CD4-positive, alpha-beta T cell treated with Interleukin-17A for 1 hour (primary cell): ENCODE measurements around the gene SLC35G6.
"Not testable (repeated sequence)": the region's sequence is repeated elsewhere in the genome, so short reads cannot be mapped to it uniquely, and the experiment has no call there.

ENCODE experiments used
- DNase-seq: peaks from one replicate; pipeline ENCODE4 v3.0.0-alpha.2; 2020

The SLC35G6 gene

DNA sequence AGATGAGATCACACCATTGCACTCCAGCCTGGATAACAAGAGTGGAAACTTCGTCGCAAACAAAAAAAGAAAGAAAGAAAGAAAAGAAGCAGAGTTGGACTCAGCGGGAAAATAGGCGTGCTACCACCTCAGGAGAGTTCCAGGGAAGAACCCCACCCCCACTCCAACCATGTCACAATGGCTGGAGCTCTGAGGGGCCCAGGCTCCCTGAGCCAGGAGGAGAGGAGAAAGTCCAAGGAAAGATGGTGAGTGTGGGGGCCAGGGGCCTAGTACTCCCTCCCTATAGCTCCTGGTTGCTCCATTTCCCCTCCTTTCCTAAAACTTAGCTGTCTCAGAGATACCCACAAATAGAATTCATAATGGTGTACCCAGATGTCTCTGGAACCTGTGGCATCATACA lies at the start of gene SLC35G6:
Gene SLC35G6 (plus strand): TSS at position 172 of the 400 bp plus-strand sequence. CDS start 71 bp downstream, at position 243.
- DNase-seq: not testable (repeated sequence)

DNA sequence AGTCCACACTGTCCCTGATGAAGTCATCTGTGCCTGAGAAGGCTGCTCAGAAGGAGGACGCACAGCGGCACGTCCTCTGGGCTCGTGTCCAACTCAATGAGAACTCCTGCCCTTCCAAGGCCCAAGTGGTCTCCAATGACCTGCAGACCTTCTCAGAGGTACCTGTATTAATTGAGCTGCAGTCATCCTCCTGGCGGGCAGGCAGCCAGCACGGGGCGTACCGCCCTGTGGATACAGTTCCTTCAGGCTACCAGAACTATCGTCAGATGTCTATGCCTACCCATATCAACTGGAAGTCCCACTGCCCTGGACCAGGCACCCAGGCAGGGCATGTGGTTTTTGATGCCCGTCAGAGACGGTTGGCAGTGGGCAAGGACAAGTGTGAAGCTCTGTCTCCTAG lies 49.0 kb upstream of the SLC35G6 start:
- no peak for DNase-seq

DNA sequence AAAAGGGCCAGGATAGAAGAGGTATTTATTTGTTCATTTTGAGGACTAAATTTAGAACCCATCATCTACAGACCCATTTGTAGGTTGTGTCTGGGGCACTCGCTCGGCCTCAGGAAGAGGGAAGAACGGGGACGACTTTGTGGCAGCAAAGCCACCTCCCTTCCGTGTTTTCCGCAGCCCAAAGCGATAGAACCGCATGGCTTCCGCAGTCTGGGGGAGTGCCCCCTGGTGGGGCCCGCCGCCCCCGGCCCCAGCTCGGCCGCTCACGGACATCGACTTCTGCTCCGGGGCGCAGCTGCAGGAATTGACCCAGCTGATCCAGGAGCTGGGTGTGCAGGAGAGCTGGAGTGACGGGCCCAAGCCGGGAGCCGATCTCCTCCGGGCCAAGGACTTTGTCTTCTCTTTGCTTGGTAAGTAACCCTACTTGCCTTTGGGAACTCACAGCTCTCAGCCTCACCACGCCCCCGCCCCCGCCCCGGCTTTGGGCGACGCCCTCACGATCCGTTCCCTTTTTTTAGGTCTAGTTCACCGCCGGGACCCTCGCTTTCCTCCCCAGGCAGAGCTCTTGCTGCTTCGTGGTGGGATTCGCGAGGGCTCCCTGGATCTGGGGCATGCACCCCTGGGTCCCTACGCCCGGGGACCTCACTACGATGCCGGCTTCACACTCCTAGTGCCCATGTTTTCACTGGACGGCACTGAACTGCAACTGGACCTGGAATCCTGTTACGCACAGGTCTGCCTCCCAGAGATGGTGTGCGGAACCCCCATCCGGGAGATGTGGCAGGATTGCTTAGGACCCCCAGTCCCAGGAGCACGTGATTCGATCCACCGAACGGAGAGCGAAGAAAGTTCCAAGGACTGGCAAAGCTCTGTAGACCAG lies 45.3 kb upstream of the SLC35G6 start:
- DNase-seq: peak; percentile 61

DNA sequence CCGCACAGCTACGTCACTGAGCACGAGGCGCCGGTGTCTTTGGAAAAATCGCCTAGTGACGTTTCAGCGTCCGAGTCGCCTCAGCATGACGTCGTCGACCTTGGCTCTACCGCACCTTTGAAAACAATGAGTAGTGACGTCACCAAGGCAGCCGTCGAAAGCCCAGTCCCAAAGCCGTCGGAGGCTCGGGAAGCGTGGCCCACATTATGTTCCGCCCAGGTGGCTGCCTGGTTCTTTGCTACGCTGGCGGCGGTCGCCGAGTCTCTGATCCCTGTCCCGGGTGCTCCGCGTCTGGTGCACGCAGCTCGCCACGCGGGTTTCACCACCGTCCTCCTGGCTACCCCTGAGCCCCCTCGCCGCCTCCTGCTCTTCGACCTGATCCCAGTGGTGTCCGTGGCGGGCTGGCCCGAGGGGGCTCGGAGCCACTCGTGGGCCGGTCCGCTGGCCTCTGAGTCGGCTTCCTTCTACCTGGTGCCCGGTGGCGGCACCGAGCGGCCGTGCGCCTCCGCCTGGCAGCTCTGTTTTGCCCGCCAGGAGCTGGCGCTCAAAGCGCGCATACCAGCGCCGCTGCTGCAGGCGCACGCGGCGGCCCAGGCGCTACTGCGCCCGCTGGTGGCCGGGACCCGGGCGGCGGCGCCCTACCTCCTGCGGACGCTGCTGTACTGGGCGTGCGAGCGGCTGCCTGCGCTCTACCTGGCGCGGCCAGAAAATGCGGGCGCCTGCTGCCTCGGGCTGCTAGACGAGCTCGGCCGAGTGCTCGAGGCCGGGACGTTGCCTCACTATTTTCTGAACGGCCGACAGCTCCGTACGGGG lies 44.5 kb upstream of the SLC35G6 start:
- DNase-seq: peak; percentile 83

DNA sequence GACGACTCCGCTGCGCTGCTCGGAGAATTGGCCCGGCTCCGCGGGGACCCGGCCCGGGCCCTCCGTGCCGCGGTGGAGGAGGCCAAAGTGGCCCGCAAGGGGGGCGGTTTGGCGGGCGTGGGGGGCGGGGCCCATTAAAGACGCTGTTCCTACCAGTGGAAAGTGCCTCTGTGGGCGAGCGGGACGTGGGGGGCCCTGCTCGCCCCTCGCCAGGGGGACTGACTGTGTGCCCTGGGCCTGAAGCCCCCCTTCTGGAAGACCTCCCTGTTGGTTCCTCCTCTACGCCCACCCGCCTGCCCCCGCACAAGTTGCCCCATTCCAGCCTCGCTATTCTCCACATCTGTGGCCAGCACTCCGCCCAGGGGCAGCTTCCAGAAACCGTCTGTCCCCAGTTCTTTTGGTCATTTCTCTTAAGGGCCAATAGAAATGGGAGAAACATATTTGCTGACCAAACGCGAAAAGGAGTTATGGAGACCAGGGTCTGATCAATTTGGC lies 43.8 kb upstream of the SLC35G6 start:
- no peak for DNase-seq

DNA sequence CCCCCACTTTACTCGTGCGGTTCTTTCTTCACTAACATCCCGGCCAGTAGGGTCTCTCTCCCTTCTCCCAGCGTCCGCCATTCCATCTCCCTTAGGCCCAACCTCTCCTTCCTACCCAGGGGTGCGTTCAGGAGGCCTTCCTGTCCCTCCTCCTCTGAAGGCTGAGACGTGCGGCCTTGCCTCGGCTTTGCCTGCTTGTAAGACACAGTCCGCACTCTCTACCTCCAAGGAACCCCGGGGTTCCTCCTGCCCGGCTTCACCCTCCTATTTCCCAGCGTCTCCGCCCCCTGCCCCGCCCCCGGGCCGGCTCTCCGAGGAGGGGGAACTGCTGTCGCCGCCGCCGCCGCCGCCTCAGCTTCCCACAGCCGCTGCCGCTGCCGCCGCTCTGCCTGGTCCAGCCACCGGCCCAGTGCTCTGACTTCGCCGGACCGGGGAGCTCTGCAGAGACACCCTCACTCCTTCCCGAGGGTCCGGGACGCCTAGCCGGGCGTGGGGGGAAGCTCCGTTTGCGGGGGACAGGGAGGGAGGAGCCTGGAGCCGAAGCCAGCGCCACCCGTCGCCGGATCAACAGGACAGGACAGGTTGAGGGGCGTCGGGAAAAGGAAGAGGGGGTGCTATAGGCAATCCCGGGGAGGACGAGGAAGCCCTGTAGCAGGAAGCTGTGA lies 43.2 kb upstream of the SLC35G6 start:
- DNase-seq: peak; percentile 54

DNA sequence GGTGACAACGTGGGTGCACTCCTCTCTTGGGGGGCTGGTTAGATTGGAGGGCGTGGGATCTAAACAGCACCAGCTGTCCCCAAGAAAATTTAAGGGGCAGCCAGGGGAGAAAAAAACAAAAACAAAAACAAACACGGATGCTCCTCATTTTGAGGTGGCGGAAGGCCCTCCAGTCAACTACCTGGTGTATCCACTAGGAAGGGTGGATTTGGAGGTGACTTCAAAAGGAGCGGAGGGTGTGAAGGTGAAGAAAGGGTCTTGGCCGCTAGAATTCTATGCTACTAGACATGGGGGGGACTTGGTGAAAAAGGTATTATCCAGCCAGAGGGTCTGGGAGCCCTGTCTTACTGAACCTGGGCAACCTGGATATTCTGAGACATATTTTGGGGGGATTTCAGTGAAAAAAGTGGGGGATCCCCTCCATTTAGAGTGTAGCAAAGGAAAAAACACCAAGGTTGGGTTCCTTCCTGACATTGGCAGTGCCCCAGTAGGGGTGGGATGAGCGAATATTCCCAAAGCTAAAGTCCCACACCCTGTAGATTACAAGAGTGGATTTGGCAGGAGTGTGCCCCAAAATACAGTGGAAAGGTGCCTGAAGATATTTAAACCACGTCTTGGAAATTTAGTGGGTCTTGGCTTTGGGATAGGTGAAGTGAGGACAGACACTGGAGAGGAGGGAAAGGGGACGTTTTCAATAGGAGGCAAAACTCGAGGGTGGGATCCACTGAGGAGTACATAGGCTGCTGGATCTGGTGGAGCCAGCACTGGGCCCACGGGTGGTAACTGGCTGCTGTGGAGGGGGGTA lies 42.4 kb upstream of the SLC35G6 start:
- no peak for DNase-seq

DNA sequence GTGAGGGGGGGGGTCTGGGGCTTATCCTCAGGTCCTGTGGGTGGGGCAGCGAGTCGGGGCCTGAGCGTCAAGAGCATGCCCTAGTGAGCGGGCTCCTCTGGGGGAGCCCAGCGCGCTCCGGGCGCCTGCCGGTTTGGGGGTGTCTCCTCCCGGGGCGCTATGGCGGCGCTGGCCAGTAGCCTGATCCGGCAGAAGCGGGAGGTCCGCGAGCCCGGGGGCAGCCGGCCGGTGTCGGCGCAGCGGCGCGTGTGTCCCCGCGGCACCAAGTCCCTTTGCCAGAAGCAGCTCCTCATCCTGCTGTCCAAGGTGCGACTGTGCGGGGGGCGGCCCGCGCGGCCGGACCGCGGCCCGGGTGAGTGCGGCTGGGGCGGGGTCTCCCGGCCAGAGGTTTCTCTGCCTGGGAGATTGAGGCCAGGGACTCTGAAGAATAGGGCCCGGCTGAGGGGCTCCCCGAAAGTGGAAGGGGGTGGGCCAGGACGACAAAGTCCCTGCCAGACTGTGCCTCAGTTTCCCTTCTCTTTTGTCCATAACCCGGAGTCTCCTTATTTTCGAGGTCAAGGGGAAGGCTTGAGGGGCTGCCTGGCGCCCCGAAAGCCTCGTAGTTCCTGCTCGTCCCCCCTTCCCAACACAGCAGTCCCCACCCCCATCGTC lies 41.7 kb upstream of the SLC35G6 start, which contains the start of gene FGF11:
Gene FGF11 (plus strand): TSS at position 51 of the 651 bp plus-strand sequence. CDS start 109 bp downstream, at position 160.
- DNase-seq: no peak

DNA sequence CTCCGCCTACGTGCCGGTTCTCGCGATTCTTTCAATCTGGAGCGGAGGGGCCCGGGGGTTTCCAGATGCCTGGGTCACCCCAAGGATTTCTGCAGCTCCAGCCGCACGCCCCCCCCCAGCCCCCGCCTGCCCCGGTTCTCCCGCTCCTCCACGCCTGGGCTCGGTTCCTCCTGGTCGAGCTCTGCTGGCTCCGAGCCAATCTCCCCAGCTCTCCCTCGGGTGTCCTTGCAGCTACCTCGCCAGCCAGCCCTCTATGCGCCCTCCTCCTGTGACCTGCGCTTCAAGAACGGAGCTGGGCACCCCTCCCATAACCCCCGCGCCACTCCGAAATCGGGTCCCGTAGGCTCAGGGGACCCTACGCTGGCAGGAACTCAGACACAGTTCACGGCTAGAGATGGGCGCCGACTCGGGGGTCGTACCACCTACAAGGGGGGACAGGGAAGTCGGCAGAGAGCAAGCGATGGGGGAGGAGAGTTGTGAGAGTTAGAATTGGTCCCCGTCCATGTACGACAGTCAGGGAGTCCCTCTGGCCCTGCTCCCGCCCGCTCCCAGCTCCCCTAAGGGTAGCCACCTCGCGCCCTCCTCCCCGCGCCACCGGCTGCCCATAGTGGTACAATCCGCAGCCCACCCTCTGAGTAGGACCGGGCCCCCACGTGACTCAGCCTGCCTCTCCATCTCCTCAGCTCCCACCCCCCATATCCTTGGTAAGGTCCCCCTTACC lies 41.0 kb upstream of the SLC35G6 start:
- DNase-seq: peak; percentile 41

DNA sequence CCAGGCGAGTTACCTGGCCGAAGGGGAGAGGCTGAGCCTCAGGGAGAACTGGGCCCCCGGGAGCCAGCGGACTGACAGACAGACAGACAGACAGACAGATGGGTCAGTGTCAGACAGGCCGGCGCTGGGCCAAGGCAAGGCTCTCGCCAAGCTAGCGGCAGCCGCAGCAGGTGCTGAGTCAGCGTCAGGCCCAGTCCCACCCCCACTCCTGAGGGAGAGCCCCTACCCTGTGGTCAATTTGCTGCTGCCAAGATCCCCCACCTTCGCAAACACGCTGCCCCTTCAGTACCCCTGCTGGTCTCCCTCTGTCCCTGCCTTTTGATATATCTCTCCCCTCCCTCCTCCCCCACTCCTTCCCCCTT lies 40.4 kb upstream of the SLC35G6 start:
- DNase-seq: no peak

DNA sequence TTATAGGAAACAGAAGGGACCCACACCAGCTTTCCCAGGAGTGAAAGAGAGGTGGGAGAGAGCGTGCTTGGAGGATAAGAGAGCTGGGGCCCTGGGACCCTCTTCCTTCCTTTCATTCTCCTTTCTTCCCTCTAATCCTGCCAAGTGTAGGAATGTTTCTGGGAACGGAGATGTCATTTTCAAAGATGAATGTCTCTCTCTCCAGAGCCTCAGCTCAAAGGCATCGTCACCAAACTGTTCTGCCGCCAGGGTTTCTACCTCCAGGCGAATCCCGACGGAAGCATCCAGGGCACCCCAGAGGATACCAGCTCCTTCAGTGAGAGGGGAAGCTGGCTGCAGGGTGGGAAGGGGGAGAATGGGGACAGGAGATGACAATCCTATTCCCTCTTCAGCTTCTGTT lies 40.0 kb upstream of the SLC35G6 start:
- no peak for DNase-seq

DNA sequence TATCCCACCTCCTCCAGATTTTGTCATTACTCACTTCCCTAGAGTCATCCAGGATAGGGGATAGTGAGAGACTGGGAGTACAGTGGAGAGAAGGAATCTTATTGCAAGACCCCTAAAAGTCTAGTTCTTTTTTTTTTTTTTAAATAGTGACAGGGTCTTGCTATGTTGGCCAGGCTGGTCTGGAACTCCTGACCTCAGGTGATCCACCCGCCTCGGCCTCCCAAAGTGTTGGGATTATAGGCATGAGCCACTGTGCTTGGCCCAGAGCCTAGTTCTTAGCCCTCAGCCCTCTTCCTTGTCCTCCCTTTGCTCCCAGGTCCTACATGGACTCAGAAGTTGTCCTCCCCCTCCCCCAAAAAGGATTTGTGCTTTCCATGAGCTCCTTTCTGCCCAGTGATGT lies 39.1 kb upstream of the SLC35G6 start:
- no peak for DNase-seq

DNA sequence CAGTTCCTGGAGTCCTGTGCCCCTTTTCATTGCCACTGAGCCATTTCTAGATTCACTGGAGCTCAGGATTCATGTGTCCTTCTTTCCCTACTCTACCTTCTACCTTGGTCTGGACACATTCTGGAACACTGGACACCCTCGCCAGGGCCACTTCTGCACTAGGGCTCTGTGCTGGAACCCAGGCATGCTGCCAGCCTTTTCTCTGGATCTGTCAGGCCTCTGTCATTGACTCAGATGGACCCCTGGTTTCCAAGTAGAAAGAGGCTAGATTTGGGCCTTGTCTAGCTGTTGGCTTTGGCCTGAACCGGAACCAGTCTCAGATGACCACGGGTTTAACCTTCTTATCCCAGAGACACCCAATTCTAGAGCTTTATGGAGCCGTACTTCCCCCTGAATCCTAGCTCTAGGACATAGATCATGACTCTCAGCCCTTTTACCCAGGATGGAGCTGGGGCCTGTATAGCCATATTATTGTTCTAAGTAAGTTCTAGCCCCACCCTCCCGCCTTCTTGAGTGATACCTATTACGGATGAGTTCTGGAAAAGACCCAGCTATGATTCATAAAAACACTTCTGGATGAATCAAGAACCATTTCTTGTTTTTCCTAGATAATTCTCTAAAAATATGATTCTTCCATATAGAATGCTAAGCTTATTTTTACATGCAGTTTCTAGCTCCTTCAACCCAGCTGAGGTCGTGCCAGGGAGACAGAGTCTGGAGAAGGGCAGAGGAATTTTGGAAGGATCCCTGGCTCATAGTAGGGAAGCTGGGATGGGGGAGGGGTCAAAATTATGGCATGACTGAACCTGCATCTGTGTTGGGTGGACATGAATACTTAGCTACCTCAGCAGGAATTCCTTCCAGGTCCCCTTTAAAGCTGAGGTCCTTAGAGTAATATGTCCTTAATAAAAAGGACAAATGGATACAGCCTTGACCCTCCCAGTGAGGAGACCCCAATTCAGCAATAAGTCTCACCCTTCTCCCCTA lies 37.5 kb upstream of the SLC35G6 start:
- no peak for DNase-seq

DNA sequence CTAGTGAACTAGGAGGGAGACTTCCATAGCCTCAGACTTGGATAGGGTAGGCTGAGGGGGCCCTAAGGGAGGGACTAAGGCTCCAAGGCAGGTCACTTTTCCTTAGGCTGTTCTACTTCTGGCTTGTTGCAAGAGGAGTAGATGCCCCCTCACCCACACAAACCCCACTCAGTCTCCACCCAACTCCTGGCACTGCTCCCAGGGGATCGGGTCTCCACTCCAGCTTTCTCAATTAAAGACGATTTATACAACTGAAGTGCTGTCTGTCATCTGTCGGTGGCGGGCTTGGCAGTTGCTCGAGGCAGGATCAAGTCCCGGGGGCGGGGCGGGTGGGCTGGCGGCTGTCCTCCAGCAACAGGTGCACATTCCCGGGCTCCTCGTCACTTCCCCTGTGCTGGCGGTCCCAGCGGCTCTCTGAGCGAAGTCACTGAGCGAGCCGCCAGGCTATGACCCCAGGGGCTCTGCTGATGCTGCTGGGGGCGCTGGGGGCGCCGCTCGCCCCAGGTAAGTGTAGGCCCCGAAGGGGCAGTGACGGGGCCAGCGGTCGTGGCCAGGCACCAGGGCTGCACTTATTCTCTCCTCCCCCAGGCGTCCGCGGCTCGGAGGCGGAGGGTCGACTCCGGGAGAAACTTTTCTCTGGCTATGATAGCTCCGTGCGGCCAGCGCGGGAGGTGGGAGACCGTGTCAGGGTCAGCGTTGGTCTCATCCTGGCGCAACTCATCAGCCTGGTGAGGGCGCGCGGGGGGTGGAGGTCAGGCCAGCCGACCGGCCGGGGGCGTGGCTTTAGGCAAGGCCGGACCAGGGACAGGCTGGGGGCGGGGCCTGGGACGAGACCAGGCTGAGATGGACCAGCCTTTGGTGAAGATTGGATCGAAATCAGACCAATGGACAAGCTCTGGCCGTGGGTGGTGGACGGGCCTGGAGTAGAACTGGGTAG lies 36.3 kb upstream of the SLC35G6 start, which contains the start of gene CHRNB1:
Gene CHRNB1 (plus strand): TSS at position 380 of the 937 bp plus-strand sequence. CDS start 67 bp downstream, at position 447.
- no peak for DNase-seq

DNA sequence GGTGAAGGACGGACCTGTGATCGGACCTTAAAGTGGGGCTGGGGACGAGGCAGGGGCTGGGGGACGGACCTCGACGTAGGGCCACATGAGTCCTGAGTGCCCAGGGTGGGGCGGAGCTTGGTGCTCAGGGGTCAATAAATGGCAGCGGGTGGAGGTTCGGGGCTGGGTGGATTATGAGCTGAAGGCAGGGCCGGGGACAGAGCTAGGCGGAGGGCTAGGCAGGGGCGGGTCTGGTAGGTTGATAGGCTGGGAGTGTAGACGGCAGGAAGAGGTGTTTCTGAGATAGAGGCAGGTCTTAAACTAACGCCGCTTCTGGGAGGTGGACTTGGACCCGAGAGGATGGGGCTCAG lies 35.7 kb upstream of the SLC35G6 start:
- peak; percentile 47 for DNase-seq

DNA sequence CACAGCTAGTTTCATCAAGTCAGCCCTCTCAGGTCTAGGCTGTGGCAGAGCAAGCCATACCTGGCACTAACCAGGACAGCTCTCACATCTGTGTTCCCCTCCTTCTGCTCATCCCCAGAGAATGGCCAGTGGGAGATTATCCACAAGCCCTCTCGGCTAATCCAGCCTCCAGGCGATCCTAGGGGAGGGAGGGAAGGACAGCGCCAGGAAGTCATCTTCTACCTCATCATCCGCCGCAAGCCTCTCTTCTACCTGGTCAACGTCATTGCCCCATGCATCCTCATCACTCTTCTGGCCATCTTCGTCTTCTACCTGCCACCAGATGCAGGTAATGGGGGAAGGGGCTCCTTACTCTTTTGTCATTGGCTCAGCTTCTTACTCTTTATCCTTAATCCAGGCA lies 32.8 kb upstream of the SLC35G6 start:
- DNase-seq: no peak

DNA sequence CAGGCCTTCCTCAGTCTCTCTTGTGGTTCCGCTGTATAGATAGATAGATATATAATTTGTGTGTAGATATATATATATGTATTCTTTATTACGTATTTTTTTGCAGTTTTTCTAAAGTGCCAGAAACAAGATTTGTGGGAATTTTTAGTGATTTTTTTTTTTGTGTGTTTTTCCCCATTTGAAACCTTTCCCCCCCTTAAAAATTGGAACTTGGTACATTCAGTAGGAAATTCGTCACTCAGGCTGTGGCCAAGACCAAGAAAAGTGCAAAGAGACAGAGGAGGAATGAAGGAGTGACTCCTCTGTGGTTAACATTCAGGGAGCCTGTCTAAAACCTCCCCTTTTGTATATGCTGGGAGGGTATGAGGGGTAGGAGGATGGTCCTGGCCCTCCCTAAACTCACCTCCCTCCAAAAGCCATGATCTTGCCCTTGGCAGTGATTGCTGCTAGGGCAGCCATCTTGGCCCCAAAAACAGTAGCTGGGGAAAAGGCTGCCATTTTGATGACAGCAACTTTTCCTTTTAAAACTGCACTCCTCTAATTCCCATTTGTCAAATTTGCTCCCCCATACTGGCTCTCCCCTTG lies 21.2 kb upstream of the SLC35G6 start:
- DNase-seq: no peak
